ENCODE results near the gene AFF4. TPM values are rescaled to one million over a fixed set of nuclear protein-coding genes. Genes with fewer than 3 reads are reported as not detected.

Gene AFF4
- polyA plus RNA-seq, 3 donors = 9.7 to 17.7 (median 17.6) TPM

- Mint-ChIP-seq H3K9me3 (no peaks in the 10 kb centered on the region), H3K36me3 (peaks cover 52 to 59% of the 10 kb centered on the region in 2 donors), H3K4me1 (peaks cover 5% of the 10 kb centered on the region), H3K27me3 (ENCODE audit: low read depth in 3 of 3) (no peaks in the 10 kb centered on the region), H3K4me3 (no peak overlapping the region), H3K27ac (peak overlapping the region in 1 of 7 donors; percentile 16)
- intact Hi-C loops (cut with micrococcal nuclease) = no loop called here
- H3K9me3 ChIP-seq (replicated peaks in 1 of 2; ENCODE audit: control insufficient read depth in 1 of 2, insufficient read depth in 1 of 2, low read length in 2 of 2) = no peaks in the 10 kb centered on the region
- peaks cover 52% of the 10 kb centered on the region for H4K20me1 ChIP-seq (ENCODE audit: insufficient read depth, low read length)
- no peak overlapping the region for H3K4me3 ChIP-seq (replicated peaks in 1 of 3; ENCODE audit: low read depth in 2 of 3, low read length in 3 of 3)
- H3K4me2 ChIP-seq (replicated peaks; ENCODE audit: extremely low read depth, low read length, poor library complexity, severe bottlenecking) = no peak overlapping the region
- H3K36me3 ChIP-seq (replicated peaks in 1 of 2; ENCODE audit: control insufficient read depth in 1 of 2, insufficient read depth in 2 of 2, low read length in 2 of 2) = peaks cover 44 to 57% of the 10 kb centered on the region in 2 donors
- TF ChIP-seq, protein P1, sequence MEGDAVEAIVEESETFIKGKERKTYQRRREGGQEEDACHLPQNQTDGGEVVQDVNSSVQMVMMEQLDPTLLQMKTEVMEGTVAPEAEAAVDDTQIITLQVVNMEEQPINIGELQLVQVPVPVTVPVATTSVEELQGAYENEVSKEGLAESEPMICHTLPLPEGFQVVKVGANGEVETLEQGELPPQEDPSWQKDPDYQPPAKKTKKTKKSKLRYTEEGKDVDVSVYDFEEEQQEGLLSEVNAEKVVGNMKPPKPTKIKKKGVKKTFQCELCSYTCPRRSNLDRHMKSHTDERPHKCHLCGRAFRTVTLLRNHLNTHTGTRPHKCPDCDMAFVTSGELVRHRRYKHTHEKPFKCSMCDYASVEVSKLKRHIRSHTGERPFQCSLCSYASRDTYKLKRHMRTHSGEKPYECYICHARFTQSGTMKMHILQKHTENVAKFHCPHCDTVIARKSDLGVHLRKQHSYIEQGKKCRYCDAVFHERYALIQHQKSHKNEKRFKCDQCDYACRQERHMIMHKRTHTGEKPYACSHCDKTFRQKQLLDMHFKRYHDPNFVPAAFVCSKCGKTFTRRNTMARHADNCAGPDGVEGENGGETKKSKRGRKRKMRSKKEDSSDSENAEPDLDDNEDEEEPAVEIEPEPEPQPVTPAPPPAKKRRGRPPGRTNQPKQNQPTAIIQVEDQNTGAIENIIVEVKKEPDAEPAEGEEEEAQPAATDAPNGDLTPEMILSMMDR (IDR thresholded peaks at IDR 0.05) = no peak
- no peak overlapping the region for H2AFZ ChIP-seq (ENCODE audit: insufficient read depth, low read depth, low read length, poor library complexity, severe bottlenecking)
- no peak overlapping the region for H3K27ac ChIP-seq (ENCODE audit: low read depth in 1 of 2, low read length in 2 of 2)
- H3K27me3 ChIP-seq (ENCODE audit: control insufficient read depth in 2 of 2, insufficient read depth in 2 of 2, low read length in 2 of 2) = no peaks in the 10 kb centered on the region
- H3K79me2 ChIP-seq (ENCODE audit: insufficient read depth, low read length) = no peaks in the 10 kb centered on the region
- DNase-seq = no peak
- H3K4me1 ChIP-seq (ENCODE audit: control insufficient read depth in 1 of 2, insufficient read depth in 2 of 2, low read length in 2 of 2) = no peaks in the 10 kb centered on the region
- 100% methylated on average over 1 of the region's 2 CpGs for WGBS (ENCODE audit: insufficient coverage)
- H3K9ac ChIP-seq (ENCODE audit: insufficient read depth, low read length, poor library complexity, severe bottlenecking) = no peak overlapping the region
These were observed 56.3 kb downstream of the AFF4 start for GRCh38 chr5:132907161-132907560.

DNA sequence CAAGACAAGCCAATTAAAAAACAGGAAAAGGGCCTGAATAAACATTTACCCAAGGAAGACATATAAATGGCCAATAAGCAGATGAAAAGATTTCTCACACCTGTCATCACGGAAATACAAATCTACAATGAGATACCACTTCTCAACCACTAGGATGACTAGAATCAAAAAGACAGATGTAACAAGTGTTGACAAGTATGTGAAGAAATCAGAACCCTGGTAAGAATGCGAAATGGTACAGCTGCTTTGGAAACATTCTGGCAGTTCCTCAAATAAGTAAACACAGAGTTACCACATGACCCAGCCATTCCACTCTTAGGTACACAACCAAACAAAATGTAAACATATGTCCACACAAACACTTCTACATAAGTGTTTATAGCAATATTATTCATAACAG, 57.5 kb downstream of the AFF4 start:
- intact Hi-C loops (cut with micrococcal nuclease) = no loop called here
- no peaks in the 10 kb centered on the region for H3K27me3 Mint-ChIP-seq (ENCODE audit: low read depth in 3 of 3)
- no peaks in the 10 kb centered on the region for H3K9me3 ChIP-seq (replicated peaks in 1 of 2; ENCODE audit: control insufficient read depth in 1 of 2, insufficient read depth in 1 of 2, low read length in 2 of 2)
- no CpG with 5 or more reads among the region's 2 CpGs for WGBS (ENCODE audit: insufficient coverage)
- peak overlapping the region in 2 of 7 donors; percentile 55 to 66 for H3K27ac Mint-ChIP-seq
- H3K4me1 ChIP-seq (ENCODE audit: control insufficient read depth in 1 of 2, insufficient read depth in 2 of 2, low read length in 2 of 2) = no peaks in the 10 kb centered on the region
- H3K36me3 Mint-ChIP-seq = peaks cover 47 to 54% of the 10 kb centered on the region in 2 donors
- no peak overlapping the region for H3K4me3 ChIP-seq (replicated peaks in 1 of 3; ENCODE audit: low read depth in 2 of 3, low read length in 3 of 3)
- no peak overlapping the region for H3K9ac ChIP-seq (ENCODE audit: insufficient read depth, low read length, poor library complexity, severe bottlenecking)
- H3K36me3 ChIP-seq (replicated peaks in 1 of 2; ENCODE audit: control insufficient read depth in 1 of 2, insufficient read depth in 2 of 2, low read length in 2 of 2) = peaks cover 43 to 59% of the 10 kb centered on the region in 2 donors
- no peak overlapping the region for H2AFZ ChIP-seq (ENCODE audit: insufficient read depth, low read depth, low read length, poor library complexity, severe bottlenecking)
- H4K20me1 ChIP-seq (ENCODE audit: insufficient read depth, low read length) = peaks cover 52% of the 10 kb centered on the region
- no peaks in the 10 kb centered on the region for H3K79me2 ChIP-seq (ENCODE audit: insufficient read depth, low read length)
- no peaks in the 10 kb centered on the region for H3K9me3 Mint-ChIP-seq
- H3K4me2 ChIP-seq (replicated peaks; ENCODE audit: extremely low read depth, low read length, poor library complexity, severe bottlenecking) = no peak overlapping the region
- DNase-seq = peak; percentile 14 to 28 (median 24)
- H3K27ac ChIP-seq (ENCODE audit: low read depth in 1 of 2, low read length in 2 of 2) = no peak overlapping the region
- H3K4me3 Mint-ChIP-seq = no peak overlapping the region
- H3K27me3 ChIP-seq (ENCODE audit: control insufficient read depth in 2 of 2, insufficient read depth in 2 of 2, low read length in 2 of 2) = no peaks in the 10 kb centered on the region
- H3K4me1 Mint-ChIP-seq = peaks cover 5% of the 10 kb centered on the region
- TF ChIP-seq, protein P1 (IDR thresholded peaks at IDR 0.05) = peak; percentile 15
